COLO668 (cell line): ENCODE measurements around the gene TIGD6.

Experiments
- DNase-seq: peaks from one replicate; lab custom pipeline; 2025; ENCODE audit not compliant: unreplicated experiment; lab: John Stamatoyannopoulos, UW

The TIGD6 gene

DNA sequence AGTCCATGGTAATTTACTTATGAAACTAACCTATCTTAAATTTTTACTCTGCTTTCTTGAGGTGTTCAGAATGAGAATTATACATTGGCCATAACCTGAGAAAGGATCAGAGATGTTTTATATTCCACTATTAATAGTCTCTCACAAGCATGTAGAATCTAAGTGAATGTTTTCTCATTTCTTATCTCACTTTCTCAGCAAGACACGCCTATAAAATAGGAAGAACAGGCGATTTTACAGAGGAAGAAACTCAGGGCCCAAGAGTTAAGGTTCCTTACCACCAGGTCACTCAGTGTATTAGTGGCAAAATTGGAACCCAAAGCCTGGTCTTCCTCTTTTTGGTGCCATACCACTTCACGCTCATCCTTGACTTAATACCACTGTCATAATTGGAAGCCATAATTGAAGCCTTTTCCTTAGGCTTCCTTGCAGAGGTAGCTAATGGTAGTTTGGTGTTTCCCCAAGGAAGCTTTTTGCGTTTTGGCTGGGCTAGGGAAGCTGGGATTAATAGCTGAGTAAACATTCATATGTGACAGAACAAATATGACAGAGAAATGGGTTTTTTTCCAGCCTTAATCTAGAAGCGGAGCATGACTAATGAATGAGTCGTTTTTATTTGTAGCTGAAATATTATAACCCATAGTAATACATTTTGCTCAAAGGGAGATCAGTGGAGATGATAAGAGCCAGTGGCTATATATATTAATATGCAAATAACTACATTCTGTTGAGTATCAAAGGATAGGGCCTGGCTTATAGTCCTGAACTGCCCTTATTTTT is 17.0 kb upstream of the TIGD6 start:
- no peak for DNase-seq

DNA sequence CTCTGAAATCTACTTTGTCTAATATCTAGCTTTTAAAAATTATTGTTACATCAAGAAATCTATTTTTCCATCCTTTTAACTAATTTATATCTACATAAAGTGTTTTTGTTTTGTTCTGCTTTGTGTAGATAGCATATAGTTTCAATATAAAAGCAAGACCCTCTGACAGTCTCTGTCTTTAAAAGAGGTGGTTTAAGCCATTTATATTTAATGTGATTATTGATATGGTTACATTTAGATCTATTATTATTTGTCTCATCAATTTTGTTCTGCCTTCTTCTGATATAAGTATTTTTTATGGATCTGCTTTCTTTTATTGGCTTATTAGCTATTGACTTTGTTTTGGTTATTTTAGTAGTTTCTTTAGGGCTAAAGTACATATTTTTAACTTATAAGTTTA is 16.1 kb upstream of the TIGD6 start:
- no peak for DNase-seq

DNA sequence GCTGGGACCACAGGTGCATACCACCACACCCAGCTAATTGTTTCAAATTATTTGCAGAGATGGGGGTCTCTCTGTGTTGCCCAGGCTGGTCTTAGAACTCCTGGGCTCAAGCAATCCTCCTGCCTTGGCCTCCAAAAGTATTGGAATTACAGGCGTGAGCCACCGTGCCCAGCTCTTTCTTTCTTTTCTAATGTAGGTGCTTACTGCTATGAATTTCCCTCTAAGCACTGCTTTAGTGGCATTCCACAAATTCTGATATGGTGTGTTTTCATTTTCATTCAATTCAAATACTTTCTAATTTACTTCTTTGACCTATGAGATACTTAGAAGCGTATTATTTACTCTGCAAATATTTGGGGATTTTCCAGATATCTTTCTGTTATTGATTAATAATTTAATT is 15.0 kb upstream of the TIGD6 start:
- no peak for DNase-seq

DNA sequence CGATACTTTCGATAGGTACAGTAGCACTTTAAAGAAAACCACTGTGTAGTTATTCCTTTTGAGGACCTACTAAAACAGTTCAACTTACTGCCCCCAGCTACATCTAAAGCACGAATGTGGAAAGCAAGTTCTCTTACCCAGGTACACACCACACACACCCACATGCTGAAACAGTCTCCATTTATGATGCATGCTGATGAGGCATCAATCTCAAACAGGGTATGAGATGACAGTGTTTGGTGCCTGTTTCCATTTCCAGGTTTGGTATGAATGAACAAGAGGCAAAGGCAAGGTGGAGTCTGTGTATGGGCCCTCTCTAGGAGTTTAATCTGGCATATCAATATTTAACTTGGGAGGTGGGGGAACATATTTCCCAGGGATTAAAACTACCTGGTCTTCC is 14.0 kb upstream of the TIGD6 start:
- DNase-seq = no peak

DNA sequence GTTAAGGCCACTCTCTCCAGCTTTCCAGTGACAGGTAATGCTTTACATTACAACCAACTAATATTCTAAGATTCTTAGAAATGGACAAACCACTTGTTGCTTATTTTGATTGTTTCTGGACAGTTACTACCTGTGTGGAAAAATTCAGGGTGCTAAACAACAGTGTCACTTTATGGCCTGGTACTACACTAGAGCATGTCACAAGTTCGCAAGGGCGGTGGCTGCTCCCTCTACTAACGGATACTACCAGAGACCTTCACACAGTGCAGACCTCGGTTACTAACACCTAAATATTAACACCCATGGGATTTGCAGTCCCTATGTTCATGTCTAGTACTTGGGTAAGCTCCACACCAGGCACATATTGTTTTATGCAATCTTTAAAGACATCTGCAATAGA is 13.5 kb upstream of the TIGD6 start:
- DNase-seq = no peak

DNA sequence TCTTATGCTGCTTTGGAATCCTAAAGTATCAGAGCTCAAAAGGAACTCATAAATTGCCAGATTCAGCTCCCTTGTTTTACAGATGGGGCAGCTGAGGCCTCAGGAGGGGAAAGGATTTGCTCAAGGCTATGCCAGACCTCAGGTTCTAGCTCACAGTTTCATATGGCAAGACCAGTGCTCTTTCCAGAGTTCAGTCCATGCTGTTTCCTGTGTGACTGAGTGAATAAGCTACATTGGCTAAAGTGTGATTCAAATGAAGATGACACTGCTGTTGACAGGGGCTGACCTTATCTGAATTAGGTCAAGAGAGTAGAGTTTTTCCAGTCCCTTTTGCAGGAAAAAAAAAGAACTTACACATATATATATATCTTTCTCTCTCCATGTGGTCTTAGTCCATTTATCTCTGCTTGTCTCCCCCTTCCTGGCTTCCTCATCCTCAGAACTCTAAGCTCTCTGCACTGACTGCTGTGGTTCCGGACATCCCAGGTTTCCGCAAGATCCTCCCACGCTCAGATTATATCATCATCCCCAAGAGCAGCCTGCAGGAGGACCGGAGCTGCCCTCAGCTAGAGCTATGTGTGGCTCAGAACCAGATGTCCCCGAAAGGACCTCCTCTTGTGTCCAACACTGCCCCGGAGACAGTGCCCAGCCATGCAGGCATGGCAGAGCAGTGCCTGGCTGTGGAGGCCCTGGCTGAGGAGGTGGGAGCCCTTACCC is 9.4 kb upstream of the TIGD6 start:
- DNase-seq = no peak

DNA sequence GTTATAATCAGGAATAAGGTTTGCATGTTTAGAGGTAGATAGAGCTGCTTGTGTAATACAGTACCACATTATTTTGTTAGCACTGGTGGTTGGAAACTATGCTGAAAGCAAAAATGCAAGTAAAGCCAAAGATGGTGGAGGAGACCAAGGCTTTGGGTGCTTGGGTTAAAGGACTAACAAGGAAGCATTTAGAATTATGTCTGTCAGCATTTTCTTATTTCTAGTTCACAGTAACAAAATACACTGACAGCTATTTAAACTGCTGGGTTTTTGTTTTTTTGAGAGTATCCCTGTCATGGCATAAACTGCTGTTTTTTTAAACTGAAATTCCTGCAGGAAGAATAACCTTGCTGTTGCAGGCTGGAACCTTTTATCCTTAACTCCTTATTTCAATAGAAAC is 6.6 kb upstream of the TIGD6 start:
- no peak for DNase-seq

DNA sequence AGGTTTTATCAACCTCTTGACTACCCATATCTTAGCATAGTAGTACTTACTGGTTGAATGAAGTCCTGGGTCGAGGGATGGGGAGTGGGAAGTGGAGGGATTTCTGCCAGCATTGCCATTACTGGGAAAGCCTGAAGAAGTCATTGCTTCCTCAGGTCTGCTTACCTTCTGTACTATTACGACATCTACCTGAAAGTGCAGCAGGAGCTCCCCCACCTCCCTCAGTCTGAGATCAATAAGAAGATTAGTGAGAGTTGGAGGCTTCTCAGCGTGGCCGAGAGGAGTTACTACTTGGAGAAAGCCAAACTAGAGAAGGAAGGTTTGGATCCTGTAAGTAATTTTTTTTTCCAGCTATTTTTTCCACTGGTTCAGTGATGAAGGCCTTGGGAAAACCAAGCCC is 5.9 kb upstream of the TIGD6 start:
- no peak for DNase-seq

DNA sequence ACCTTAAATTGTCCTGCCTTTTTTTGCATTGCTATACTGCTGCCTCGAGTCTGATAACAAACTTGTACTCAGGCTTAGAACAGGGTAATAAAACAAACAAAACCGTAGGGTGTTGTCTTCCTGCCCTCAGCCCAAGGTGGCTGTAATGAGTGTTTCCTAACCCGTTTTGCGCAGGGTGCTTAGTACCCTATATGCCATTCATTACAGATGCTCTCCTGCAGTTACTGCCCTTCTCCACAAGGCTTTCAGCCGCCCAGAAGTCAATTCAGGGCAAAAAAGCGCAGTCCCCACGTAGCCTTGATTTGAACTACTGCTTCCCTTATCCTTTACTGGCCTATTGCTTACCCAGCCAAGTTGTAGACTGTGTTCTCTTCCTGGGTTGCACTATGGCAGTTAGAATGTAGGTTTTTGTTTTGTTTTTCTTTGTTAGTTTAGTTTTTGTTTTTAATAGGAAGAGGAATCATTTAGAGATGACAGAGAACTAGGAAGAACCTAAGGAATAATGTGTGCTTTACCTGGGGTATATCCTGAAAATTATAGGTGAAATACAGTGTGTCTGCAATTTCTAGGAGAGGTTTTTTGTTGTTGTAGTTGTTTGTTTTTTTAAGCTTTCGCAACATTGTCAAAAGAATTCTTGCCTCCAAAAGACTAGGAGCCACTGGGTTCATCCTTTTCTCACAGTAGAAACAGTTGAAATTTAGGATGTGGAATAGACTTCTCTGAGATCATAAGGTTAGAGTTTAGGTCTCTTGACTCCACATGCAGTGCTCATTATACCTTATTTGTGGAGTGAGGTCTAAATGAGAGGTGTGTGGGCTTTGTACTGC is 1.4 kb upstream of the TIGD6 start:
- peak; percentile 26 for DNase-seq

DNA sequence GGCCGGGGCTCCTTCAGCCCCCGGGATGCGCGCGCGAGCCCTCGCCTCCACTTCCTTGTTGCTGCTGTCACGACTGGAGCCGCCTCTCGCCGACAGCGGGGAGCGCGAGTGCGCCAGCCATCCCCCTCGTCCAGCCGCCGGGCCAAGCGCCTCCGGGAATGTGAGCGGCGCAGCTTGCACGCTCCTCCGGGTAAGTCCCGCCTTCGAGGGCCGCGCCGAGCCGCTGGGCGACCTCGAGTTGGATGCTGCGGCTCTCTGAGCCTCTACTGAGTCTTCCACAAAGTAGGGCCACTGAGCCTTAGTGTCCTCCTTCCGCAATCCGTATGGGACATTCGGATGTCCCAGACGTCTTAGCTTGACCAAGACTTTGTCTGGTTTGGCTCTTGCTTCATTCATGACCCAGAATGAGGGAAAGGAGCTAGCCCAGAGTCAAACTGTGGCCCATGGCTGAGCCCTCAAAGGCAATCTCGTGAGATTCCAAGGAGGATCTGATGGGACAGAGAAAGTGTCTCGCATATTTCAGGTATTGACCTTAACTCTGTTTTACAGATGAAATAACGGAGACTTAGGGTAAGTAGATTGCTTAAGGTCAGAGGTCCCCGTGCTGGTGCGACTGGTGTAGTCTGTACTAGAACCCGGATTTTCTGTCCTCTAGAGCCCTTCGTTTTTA is 671 bp upstream of the TIGD6 start:
- peak; percentile 51 for DNase-seq

DNA sequence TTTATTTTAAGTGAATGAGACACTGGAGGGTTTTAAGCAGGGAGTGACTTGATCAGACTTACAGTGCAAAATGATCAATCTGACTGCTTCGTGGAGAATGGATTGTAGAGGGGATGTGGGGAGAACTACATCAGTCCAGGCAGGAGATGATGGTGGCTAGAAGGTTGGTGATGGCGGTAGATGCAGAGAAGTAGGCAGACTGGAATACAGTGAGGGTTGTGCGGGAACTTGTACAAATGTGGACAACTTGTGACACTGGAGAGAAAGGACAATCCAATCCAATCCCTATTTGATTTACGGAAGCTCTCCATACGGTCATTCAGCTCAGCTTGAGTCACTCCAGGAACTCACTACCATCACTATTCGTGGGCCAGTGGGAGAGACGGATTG is 593 bp downstream of the TIGD6 start:
- DNase-seq = no peak

DNA sequence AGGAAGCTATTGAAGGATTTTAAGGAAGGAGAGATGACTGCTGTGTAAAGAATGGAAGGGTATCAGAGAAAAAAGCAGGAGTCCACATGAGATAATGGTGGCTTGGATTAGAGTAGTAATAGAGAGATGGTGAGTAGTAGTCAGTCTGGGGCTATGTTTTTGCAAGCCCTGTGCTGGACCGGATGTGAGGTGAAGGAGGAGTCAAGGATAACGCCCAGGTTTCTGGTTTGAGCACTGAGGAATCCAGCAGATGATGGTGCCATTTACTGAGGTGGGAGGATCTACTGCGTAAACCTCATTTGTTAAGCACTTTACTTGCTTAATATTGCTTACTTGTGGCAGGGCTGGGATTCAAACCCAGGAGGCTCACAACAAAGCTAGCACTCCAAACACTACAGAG is 1.1 kb downstream of the TIGD6 start:
- no peak for DNase-seq

DNA sequence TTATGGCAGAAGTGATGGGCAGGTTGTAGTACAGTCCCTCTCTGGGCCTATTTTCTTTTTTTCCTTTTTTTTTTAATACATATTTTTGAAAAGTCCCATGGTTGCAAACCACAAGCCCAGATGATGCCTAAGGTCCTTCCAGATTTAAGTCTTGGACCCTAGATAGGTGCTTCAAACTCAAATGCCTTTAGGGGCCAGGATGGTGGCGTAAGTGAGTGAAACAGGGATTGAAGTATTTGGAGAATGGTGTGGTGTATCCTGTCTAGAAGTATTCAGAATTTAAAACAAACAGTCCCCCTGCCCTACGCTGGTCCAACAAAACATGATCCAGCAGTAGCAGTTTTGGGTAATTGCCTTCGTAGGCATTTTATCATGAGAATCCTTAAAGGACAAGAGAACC is 2.2 kb downstream of the TIGD6 start:
- DNase-seq = no peak

DNA sequence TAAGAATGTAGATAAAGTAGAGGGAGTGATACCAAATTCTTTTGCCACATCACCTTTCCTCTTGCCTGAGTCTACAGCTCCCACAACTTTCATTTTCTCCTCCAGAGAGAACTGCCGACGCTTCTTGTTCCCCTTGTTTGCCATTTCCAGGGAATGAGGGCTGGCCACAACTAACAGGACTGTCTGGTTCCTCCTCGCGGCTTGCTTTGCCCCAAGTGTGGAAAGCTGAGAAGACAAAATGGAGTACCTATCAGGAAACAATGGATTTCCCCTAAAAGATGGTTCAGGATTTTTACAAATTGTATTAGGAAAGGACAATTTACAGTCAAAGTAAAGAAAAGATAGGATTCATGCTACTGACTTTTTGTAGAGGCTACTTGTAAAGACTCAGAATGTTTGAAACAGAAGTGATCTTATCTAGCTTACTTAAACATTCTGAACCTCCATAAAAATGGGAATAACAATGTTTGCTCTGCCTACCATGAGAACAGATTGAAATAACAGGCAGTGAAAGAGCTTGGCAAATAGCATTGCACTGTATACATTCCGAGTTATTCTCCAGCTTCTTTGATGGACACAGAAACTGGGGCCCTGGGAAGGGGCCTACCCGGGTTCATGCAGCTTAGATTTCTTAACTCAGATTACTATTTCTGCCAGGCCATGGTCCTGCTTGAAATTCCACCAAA is 4.1 kb downstream of the TIGD6 start:
- DNase-seq = no peak

DNA sequence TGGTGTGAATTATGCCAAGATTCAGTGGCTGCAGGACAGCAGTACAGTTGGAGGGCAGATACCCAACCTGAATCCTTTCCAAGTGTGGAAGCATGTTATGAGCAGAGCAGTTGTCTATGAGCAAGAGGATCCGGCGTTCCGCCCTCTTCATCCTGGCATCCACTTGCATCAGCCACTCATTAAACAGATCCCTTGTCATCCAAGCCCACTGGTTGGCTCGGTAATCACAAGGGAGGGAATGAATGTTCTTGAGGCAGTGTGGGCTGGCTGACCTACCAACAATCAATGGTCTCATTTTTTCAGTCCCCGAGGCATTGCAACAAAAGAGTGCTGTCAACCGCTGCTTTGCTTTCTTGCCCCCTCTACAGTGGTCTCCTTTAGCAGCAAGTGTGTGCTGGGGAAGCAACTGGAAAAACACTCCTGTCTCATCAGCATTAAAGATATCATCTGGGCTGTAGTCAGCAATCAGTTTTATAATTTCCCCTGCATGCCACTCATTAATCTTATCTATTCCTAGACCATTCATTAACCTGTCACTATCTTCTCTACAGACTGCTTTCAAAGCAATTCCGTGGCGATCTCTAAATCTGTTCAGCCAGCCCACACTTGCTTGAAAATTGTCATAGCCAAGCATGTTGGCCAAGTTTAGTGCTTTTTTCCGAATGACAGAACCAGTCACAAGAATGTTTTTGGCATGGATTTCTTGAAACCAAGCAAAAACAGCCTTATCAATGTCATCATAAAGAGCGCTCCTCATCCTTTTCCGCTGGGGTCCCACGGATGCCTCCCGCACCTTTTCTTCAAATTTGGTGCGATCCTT is 4.9 kb downstream of the TIGD6 start:
- no peak for DNase-seq

DNA sequence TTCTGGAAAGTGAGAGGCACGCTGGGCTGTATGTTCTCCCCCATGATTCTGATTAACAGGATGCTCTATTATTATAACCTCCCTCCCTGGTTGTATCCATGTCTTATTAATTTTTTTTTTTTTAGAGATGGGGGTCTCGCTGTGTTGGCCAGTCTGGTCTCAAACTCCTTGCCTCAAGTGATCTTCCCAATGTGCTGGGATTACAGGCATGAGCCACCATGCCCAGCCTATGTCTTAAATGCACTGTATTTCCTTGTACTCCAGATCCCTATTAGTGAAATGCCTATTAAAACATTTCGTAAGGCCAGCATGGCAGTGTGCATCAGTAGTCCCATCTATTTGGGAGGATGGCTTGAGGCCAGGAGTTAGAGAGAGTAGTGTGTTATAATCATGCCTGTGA is 7.0 kb downstream of the TIGD6 start:
- no peak for DNase-seq

DNA sequence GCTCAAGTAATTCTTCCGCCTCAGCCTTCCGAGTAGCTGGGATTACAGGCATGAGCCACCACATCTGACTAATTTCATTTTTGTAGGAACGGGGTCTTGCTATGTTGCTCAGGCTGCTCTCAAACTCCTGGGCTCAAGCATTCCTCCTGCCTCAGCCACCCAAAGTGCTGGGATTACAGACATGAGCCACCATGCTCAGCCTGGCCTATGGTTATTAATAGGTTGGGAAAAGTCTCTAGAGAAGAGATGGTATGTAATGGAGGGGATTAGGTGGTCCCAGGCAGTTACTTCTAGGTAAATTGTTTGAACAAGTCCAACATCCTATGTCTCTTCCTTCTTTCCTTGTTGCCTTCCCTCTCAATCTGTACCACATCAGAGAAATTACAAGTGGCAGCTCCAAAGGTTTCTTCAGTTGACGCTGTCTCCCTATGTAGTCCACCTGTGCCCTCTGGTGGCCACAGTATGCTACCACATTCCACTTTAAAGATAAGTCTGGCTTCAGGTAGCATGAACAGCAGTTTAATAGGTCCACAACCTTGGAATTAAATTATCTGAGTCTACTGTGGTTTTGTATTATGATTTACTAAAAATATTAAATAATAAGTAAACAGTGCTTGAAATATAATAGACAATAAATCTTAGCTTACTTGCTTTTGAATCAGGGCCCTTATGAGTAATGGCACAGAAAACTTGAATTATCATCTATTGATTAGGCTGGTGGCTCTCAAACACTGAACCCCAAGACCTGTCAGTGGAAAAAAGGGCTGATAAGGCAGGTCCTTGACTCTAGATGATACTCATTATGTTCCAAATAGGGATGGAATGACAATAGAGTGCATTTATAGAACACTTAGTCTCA is 9.7 kb downstream of the TIGD6 start:
- DNase-seq = peak; percentile 65

DNA sequence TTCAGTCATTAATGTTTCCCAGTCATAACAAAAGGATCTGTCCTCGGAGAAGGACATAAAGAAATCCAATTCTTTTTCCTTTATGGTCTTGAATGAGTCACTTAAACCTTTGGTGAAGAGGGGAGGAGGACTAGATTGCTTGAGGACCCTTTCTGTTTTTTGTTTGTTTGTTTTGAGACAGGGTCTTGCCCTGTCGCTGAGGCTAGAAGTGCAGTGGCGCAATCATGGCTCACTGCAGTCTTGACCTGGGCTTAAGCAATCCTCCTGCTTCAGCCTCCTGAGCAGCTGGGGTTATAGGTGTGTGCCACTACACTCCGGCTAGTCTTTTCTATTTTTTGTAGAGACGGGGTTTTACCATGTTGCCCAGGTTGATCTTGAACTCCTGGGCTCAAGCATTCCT is 12.3 kb downstream of the TIGD6 start:
- DNase-seq = no peak

DNA sequence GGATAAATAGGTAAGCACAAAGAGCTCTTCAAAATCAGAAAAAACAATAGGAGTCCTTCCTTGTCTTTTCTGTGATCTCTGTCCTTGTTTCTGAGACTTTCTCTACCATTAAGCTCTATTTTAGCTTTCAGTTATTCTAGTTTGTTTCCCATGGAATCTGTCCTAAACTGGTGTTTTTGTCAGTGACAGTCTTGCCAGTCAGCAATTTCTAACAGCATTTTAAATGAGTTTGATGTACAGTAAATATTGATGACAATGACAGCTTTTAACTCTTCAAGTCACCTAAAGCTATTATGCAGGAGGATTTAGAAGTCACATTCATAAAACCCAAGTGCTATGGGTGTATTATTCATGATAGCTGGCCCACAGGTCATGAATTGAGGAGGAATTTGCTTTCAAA is 17.9 kb downstream of the TIGD6 start:
- DNase-seq = no peak
